Measurements from ENCODE around the gene ATP6V1D. TPM values are rescaled to one million over a fixed set of nuclear protein-coding genes. Genes with fewer than 3 reads are reported as not detected.

ATP6V1D gene
- total RNA-seq, 1 experiment from 2014 or later, result 38.5 TPM

- TF ChIP-seq CTCF (IDR thresholded peaks at IDR 0.05 in 2 of 3, conservative IDR thresholded peaks at IDR 0.05 in 1 of 3; ENCODE audit: borderline replicate concordance in 1 of 3, insufficient read depth in 1 of 3, low read depth in 2 of 3, low read length in 2 of 3) (no peak), ELF1 (IDR thresholded peaks at IDR 0.05; ENCODE audit: borderline replicate concordance, low read depth) (no peak), TCF7L2 (IDR thresholded peaks at IDR 0.05; ENCODE audit: borderline replicate concordance, extremely low read depth, insufficient read depth, insufficient read length) (no peak)
Measured at GRCh38 chr14:67385618-67386017, 26.0 kb upstream of the ATP6V1D start (continued).

GRCh38 chr14:67385120-67385519, 25.5 kb upstream of the ATP6V1D start:
- H3K4me2 ChIP-seq (ENCODE audit: low read length), result no peak overlapping the region
- POLR2A ChIA-PET, result no interaction called here
- H3K9me3 ChIP-seq (ENCODE audit: control insufficient read depth in 1 of 2, insufficient read depth in 1 of 2, low read depth in 1 of 2, low read length in 2 of 2), result no peaks in the 10 kb centered on the region
- intact Hi-C loops (cut with micrococcal nuclease), result no loop called here
- H2AFZ ChIP-seq (ENCODE audit: low read depth, low read length, poor library complexity, severe bottlenecking), result no peak overlapping the region
- RAD21 ChIA-PET (ENCODE audit: low non-redundant PET in 1 of 2, low total read pairs in 2 of 2, uncharacterized antibody in 2 of 2, unreplicated experiment in 2 of 2), result no interaction called here
- no peak overlapping the region for H3K27ac ChIP-seq (ENCODE audit: low read depth, low read length)
- no peak overlapping the region for H3K4me3 ChIP-seq (replicated peaks in 1 of 2; ENCODE audit: low read depth in 1 of 2, low read length in 2 of 2)
- DNase-seq (ENCODE audit: low read depth, low spot score) (no peak), ATAC-seq (no peak)
- no peak overlapping the region for H3K9ac ChIP-seq (ENCODE audit: low read length)
- TF ChIP-seq SRF (IDR thresholded peaks at IDR 0.05; ENCODE audit: low read depth) (no peak), EZH2phosphoT487 (IDR thresholded peaks at IDR 0.05; ENCODE audit: borderline replicate concordance) (no peak), TCF7L2 (IDR thresholded peaks at IDR 0.05; ENCODE audit: borderline replicate concordance, extremely low read depth, insufficient read depth, insufficient read length) (no peak), MAX (IDR thresholded peaks at IDR 0.05) (no peak), EGR1 (IDR thresholded peaks at IDR 0.05; ENCODE audit: low read depth) (no peak), RAD21 (IDR thresholded peaks at IDR 0.05; ENCODE audit: low read depth) (no peak), ZNF274 (IDR thresholded peaks at IDR 0.05; ENCODE audit: low read depth, low read length) (no peak)
- TF ChIP-seq, protein P1, sequence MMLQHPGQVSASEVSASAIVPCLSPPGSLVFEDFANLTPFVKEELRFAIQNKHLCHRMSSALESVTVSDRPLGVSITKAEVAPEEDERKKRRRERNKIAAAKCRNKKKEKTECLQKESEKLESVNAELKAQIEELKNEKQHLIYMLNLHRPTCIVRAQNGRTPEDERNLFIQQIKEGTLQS (IDR thresholded peaks at IDR 0.05), result no peak
- TF ChIP-seq, protein P2, sequence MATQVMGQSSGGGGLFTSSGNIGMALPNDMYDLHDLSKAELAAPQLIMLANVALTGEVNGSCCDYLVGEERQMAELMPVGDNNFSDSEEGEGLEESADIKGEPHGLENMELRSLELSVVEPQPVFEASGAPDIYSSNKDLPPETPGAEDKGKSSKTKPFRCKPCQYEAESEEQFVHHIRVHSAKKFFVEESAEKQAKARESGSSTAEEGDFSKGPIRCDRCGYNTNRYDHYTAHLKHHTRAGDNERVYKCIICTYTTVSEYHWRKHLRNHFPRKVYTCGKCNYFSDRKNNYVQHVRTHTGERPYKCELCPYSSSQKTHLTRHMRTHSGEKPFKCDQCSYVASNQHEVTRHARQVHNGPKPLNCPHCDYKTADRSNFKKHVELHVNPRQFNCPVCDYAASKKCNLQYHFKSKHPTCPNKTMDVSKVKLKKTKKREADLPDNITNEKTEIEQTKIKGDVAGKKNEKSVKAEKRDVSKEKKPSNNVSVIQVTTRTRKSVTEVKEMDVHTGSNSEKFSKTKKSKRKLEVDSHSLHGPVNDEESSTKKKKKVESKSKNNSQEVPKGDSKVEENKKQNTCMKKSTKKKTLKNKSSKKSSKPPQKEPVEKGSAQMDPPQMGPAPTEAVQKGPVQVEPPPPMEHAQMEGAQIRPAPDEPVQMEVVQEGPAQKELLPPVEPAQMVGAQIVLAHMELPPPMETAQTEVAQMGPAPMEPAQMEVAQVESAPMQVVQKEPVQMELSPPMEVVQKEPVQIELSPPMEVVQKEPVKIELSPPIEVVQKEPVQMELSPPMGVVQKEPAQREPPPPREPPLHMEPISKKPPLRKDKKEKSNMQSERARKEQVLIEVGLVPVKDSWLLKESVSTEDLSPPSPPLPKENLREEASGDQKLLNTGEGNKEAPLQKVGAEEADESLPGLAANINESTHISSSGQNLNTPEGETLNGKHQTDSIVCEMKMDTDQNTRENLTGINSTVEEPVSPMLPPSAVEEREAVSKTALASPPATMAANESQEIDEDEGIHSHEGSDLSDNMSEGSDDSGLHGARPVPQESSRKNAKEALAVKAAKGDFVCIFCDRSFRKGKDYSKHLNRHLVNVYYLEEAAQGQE (IDR thresholded peaks at IDR 0.05; ENCODE audit: low read depth), result no peak
- H4K20me1 ChIP-seq (ENCODE audit: insufficient read depth), result peaks cover 17% of the 10 kb centered on the region; the same call in 1 of the 2 replicates
- no peaks in the 10 kb centered on the region for H3K9me2 ChIP-seq (ENCODE audit: insufficient read depth)
- peaks cover 64 to 72% of the 10 kb centered on the region in 2 experiments for H3K36me3 ChIP-seq (ENCODE audit: control insufficient read depth in 1 of 2, insufficient read depth in 2 of 2, low read length in 2 of 2)
- no TSS peak for BruUV-seq (replicated peaks)
- CTCF ChIA-PET, result interaction anchor here (2.1 kb wide), 1 partner anchor 319 kb away, joined by 5 read pairs; no protein-coding TSS in a partner anchor
- H3K4me1 ChIP-seq (ENCODE audit: control insufficient read depth in 1 of 2, insufficient read depth in 2 of 2, low read length in 2 of 2), result peaks cover 0 to 7% of the 10 kb centered on the region in 2 experiments; a peak in 2 of 4 replicates
- H3K27me3 ChIP-seq (ENCODE audit: insufficient read depth, low read length), result no peaks in the 10 kb centered on the region
- H3K79me2 ChIP-seq (ENCODE audit: insufficient read depth, low read length), result peaks cover 30% of the 10 kb centered on the region

All from HCT116 (cell line).